IMR-90 (cell line): ENCODE data around the gene SMC4. TPM values are rescaled to one million over a fixed set of nuclear protein-coding genes. Genes with fewer than 3 reads are reported as not detected.

Experiments used
- ATAC-seq: fragments of 200-7000 bp; cut with Tn5 transposase; 2 replicates; pipeline ENCODE4 v1.9.1; 2020; ENCODE audit warnings: low read depth, mild to moderate bottlenecking, moderate library complexity
- BruUV-seq: library from RNA; stranded (reverse); fragments of 400-500 nt; replicated peaks from 2 replicates; lab custom pipeline; 2021; lab: Mats Ljungman, UMichigan
- CTCF ChIA-PET: fragments of 300-600 bp; formaldehyde crosslinking; extraction: SDS; loops from one replicate; lab custom pipeline; 2021; ENCODE audit warnings: antibody characterized with exemption; lab: Yijun Ruan, JAX
- POLR2A ChIA-PET: fragments of 300-600 bp; sonication (Branson Sonifier 250); formaldehyde crosslinking; loops from one replicate; lab custom pipeline; 2022; ENCODE audit warnings: antibody characterized with exemption; ENCODE audit not compliant: unreplicated experiment; lab: Charles Lee
- DNase-seq: peaks from one replicate; pipeline ENCODE4 v3.0.0; 2013
- H2AFZ ChIP-seq: replicated peaks from 2 replicates; pipeline ENCODE3; 2013; ENCODE audit warnings: low read length, mild to moderate bottlenecking; ENCODE audit not compliant: poor library complexity
- H2AK5ac ChIP-seq: 2 replicates; pipeline ENCODE4 v1.6.1; 2013; ENCODE audit warnings: low read depth, low read length, inconsistent platforms
- H2AK9ac ChIP-seq: replicated peaks from 2 replicates; pipeline ENCODE3; 2013; ENCODE audit warnings: mild to moderate bottlenecking, low read depth, low read length, moderate library complexity; ENCODE audit not compliant: poor library complexity
- H2BK120ac ChIP-seq: 2 replicates; pipeline ENCODE4 v1.6.1; 2013; ENCODE audit warnings: low read depth, low read length, inconsistent platforms
- H2BK15ac ChIP-seq: 3 replicates; pipeline ENCODE4 v1.6.1; 2013; ENCODE audit warnings: low read depth, low read length, inconsistent platforms
- H2BK20ac ChIP-seq: 2 replicates; pipeline ENCODE4 v1.6.1; 2013; ENCODE audit warnings: low read depth, mild to moderate bottlenecking, inconsistent platforms, low read length, moderate library complexity
- H2BK5ac ChIP-seq: 2 replicates; pipeline ENCODE4 v1.6.1; 2013; ENCODE audit warnings: mild to moderate bottlenecking, low read depth, low read length, inconsistent platforms; ENCODE audit not compliant: poor library complexity, severe bottlenecking
- H3K14ac ChIP-seq: replicated peaks from 2 replicates; pipeline ENCODE4 v1.6.1; 2013; ENCODE audit warnings: low read depth, low read length, inconsistent platforms
- H3K18ac ChIP-seq: 2 replicates; pipeline ENCODE4 v1.6.1; 2013; ENCODE audit warnings: low read depth, low read length, control low read depth
- H3K23ac ChIP-seq: 2 replicates; pipeline ENCODE4 v1.6.1; 2013; ENCODE audit warnings: low read depth, low read length, inconsistent platforms
- H3K27ac ChIP-seq: 2 replicates; pipeline ENCODE4 v1.5.1; 2013; ENCODE audit warnings: mild to moderate bottlenecking, control low read depth, low read length; ENCODE audit not compliant: insufficient read depth
- H3K27me3 ChIP-seq: 2 replicates; pipeline ENCODE4 v1.6.1; 2013; ENCODE audit warnings: low read length; ENCODE audit not compliant: control insufficient read depth, insufficient read depth
- H3K36me3 ChIP-seq: 2 replicates; pipeline ENCODE4 v1.6.1; 2013; ENCODE audit warnings: low read length, mixed read lengths; ENCODE audit not compliant: control insufficient read depth, insufficient read depth
- H3K4ac ChIP-seq: 2 replicates; pipeline ENCODE4 v1.6.1; 2013; ENCODE audit warnings: low read depth, low read length, inconsistent platforms
- H3K4me1 ChIP-seq: 2 replicates; pipeline ENCODE4 v1.6.1; 2013; ENCODE audit warnings: low read length, mixed read lengths; ENCODE audit not compliant: control insufficient read depth, insufficient read depth
- H3K4me2 ChIP-seq: 2 replicates; pipeline ENCODE4 v1.6.1; 2013; ENCODE audit warnings: low read depth, mild to moderate bottlenecking, control low read depth, low read length, moderate library complexity
- H3K4me3 ChIP-seq: 2 replicates; pipeline ENCODE4 v1.5.1; 2013; ENCODE audit warnings: low read depth, mild to moderate bottlenecking, control low read depth, low read length, moderate library complexity; ENCODE audit not compliant: insufficient read depth
- H3K56ac ChIP-seq: 2 replicates; pipeline ENCODE4 v1.6.1; 2013; ENCODE audit warnings: low read length, inconsistent platforms; ENCODE audit not compliant: insufficient read depth; ENCODE audit errors: extremely low read depth
- H3K79me1 ChIP-seq, 2 experiments: 2 replicates each; pipeline ENCODE4 v1.6.1; 2013; ENCODE audit warnings: low read length in 2 of 2, inconsistent platforms in 1 of 2, low read depth in 1 of 2
- H3K9ac ChIP-seq: 2 replicates; pipeline ENCODE4 v1.6.1; 2013; ENCODE audit warnings: low read depth, low read length, control low read depth
- H3K9me1 ChIP-seq: 2 replicates; pipeline ENCODE4 v1.6.1; 2013; ENCODE audit warnings: low read length, inconsistent platforms; ENCODE audit not compliant: insufficient read depth
- H3K9me3 ChIP-seq: 2 replicates; pipeline ENCODE4 v1.6.1; 2013; ENCODE audit warnings: low read length; ENCODE audit not compliant: control insufficient read depth, insufficient read depth
- H4K20me1 ChIP-seq: 2 replicates; pipeline ENCODE4 v1.6.1; 2013; ENCODE audit warnings: low read length, inconsistent platforms; ENCODE audit not compliant: insufficient read depth
- H4K5ac ChIP-seq: 2 replicates; pipeline ENCODE4 v1.6.1; 2013; ENCODE audit warnings: mild to moderate bottlenecking, low read depth, low read length, control low read depth
- H4K8ac ChIP-seq, 2 experiments: 2 replicates each; pipeline ENCODE4 v1.6.1; 2013; ENCODE audit warnings: low read depth in 2 of 2, low read length in 2 of 2, control low read depth in 1 of 2, inconsistent platforms in 1 of 2
- H4K91ac ChIP-seq: 2 replicates; pipeline ENCODE4 v1.6.1; 2013; ENCODE audit warnings: low read depth, low read length, inconsistent platforms; ENCODE audit not compliant: insufficient read depth
- BHLHE40 ChIP-seq: fragments of 150-350 bp; IDR thresholded peaks from 2 replicates; pipeline ENCODE4 v1.6.1; 2016; ENCODE audit warnings: mild to moderate bottlenecking, low read depth, low read length
- CEBPB ChIP-seq: IDR thresholded peaks from 2 replicates; pipeline ENCODE4 v1.6.1; 2012; ENCODE audit warnings: low read depth, low read length, improper control_type of control experiment
- CHD1 ChIP-seq: IDR thresholded peaks from 2 replicates; pipeline ENCODE4 v1.6.1; 2012; ENCODE audit warnings: low read depth, low read length, improper control_type of control experiment
- FOS ChIP-seq: fragments of 150-350 bp; IDR thresholded peaks from 2 replicates; pipeline ENCODE4 v1.6.1; 2016; ENCODE audit warnings: low read depth, low read length
- MAFK ChIP-seq: IDR thresholded peaks from 2 replicates; pipeline ENCODE4 v1.6.1; 2012; ENCODE audit warnings: low read depth, low read length, improper control_type of control experiment
- MAZ ChIP-seq: IDR thresholded peaks from 2 replicates; pipeline ENCODE4 v1.6.1; 2012; ENCODE audit warnings: low read depth, mild to moderate bottlenecking, low read length, improper control_type of control experiment, moderate library complexity, borderline replicate concordance
- MXI1 ChIP-seq: IDR thresholded peaks from 2 replicates; pipeline ENCODE4 v1.6.1; 2012; ENCODE audit warnings: low read depth, mild to moderate bottlenecking, low read length, moderate library complexity, borderline replicate concordance
- NFE2L2 ChIP-seq: fragments of 150-350 bp; IDR thresholded peaks from 2 replicates; pipeline ENCODE4 v1.6.1; 2016; ENCODE audit warnings: low read depth, mild to moderate bottlenecking, low read length
- POLR2A ChIP-seq: IDR thresholded peaks from 2 replicates; pipeline ENCODE4 v1.6.1; 2012; ENCODE audit warnings: mild to moderate bottlenecking, low read depth, low read length
- RAD21 ChIP-seq: IDR thresholded peaks from 2 replicates; pipeline ENCODE4 v1.6.1; 2012; ENCODE audit warnings: low read length, improper control_type of control experiment
- RCOR1 ChIP-seq: IDR thresholded peaks from 2 replicates; pipeline ENCODE4 v1.6.1; 2012; ENCODE audit warnings: mild to moderate bottlenecking, low read length, improper control_type of control experiment; ENCODE audit not compliant: insufficient replicate concordance
- RFX5 ChIP-seq: IDR thresholded peaks from 2 replicates; pipeline ENCODE4 v1.8.0; 2012; ENCODE audit warnings: low read depth, mild to moderate bottlenecking, low read length, moderate library complexity
- SMC3 ChIP-seq: fragments of 150-350 bp; IDR thresholded peaks from 2 replicates; pipeline ENCODE4 v1.6.1; 2016; ENCODE audit warnings: low read depth, mild to moderate bottlenecking, antibody characterized with exemption, low read length, moderate library complexity
- WGBS, 2 experiments: methylation state at CpG; one replicate each; pipeline versions ENCODE4 v1.1.5 to v1.1.7; 2013; ENCODE audit warnings: missing lambda C conversion rate in 2 of 2; ENCODE audit not compliant: insufficient read length in 1 of 2; ENCODE audit errors: extremely low coverage in 2 of 2; 5-methylcytosine and 5-hydroxymethylcytosine counted together
- dilution Hi-C: fragments of 300-500 bp; cut with HindIII; formaldehyde crosslinking; loops from one replicate; pipeline ENCODE4 v1.14.3; 2018; ENCODE audit warnings: low sequenced_read_pairs; ENCODE audit not compliant: unreplicated experiment
- in situ Hi-C: fragments of 300-500 bp; cut with MboI; formaldehyde crosslinking; loops from 3 replicates; pipeline ENCODE4 v1.14.3; 2019; ENCODE audit warnings: low sequenced_read_pairs, inconsistent platforms, mixed read lengths
- intact Hi-C: fragments of 100-400 bp; cut with micrococcal nuclease; formaldehyde crosslinking; loops from 2 replicates; pipeline ENCODE4 v1.10.0; 2022
- polyA plus RNA-seq, 3 experiments: library from polyadenylated mRNA; depleted of rRNA; stranded (reverse); fragments of >200 nt; gene quantifications; 2 replicates each; pipeline ENCODE4 v1.2.3, GENCODE V29; 2012; ENCODE audit warnings: low replicate concordance in 1 of 3
- total RNA-seq: library from RNA; depleted of rRNA; stranded (reverse); fragments of >200 nt; gene quantifications from 2 replicates; pipeline ENCODE4 v1.2.3, GENCODE V29; 2012
- TF ChIP-seq, protein P1 (sequence below): conservative IDR thresholded peaks from 2 replicates; pipeline ENCODE4 v1.5.1; 2012; ENCODE audit warnings: mild to moderate bottlenecking, low read depth, low read length, improper control_type of control experiment
- TF ChIP-seq, protein P2 (sequence below): fragments of 150-350 bp; IDR thresholded peaks from 2 replicates; pipeline ENCODE4 v1.6.1; 2016; ENCODE audit warnings: low read depth, mild to moderate bottlenecking, low read length, moderate library complexity, borderline replicate concordance
- TF ChIP-seq, protein P3 (sequence below): fragments of 150-350 bp; IDR thresholded peaks from 2 replicates; pipeline ENCODE4 v1.6.1; 2017; ENCODE audit warnings: mild to moderate bottlenecking, antibody characterized with exemption, low read length, low read depth

SMC4 gene
- total and polyA plus RNA-seq, 2 of the 4 experiments (the other 2 are of a cell fraction) = 48.8 to 50.1 TPM

DNA sequence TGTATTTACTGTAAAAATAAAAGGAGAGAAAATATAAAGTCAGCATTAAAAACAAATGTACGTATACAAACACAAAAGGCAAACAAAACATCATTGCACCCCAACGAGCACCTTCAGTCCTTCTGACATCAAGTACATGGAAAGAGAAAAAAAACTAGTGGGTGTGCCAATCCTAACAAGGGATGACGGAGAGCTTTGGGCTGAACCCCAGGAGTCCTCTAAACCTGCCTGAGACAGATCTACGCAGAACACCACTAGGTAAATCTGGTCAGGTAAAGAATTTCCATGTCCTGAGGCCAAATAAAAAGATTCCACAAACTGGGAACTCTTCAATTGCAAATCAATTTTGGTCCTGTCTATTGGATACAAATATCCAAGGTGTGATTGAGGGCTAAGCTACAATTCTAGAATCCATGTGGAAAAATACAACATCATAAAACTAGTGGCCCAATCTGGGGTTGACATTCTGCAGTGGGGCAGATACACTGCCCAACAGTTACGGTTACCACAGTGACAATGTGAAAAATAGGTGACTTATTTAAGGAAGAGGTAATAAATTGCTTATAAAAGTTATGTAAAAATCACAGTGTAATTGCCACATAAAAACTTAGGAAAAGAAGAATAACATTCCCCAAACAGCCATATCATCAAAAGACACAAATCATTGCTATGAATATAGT lies 14.7 kb upstream of the SMC4 start:
- Histone ChIP-seq H3K23ac (no peak overlapping the region), H2AFZ (no peak overlapping the region), H3K79me1 (peaks cover 11 to 20% of the 10 kb centered on the region in 2 experiments; a peak in 3 of 4 replicates), H2BK120ac (no peak overlapping the region), H3K4me3 (no peak overlapping the region), H3K14ac (no peak overlapping the region), H4K20me1 (no peaks in the 10 kb centered on the region), H3K9me1 (peaks cover 4% of the 10 kb centered on the region; the same call in 1 of the 2 replicates), H3K27me3 (no peaks in the 10 kb centered on the region), H3K56ac (no peak overlapping the region), H3K4ac (no peak overlapping the region), H3K9me3 (no peaks in the 10 kb centered on the region), H2BK20ac (no peak overlapping the region), H3K27ac (no peak overlapping the region), H4K8ac (no peak overlapping the region), H3K4me2 (no peak overlapping the region), H3K9ac (no peak overlapping the region), H4K5ac (no peak overlapping the region), H4K91ac (no peak overlapping the region), H3K4me1 (no peaks in the 10 kb centered on the region), H2AK9ac (no peak overlapping the region), H2AK5ac (no peak overlapping the region), H3K18ac (no peak overlapping the region), H2BK15ac (no peak overlapping the region), H2BK5ac (no peak overlapping the region), H3K36me3 (peaks cover 2% of the 10 kb centered on the region)
- dilution Hi-C loops = no loop called here
- 100% methylated on average over 1 of the region's 5 CpGs; no CpG with 5 or more reads in 1 of the 2 experiments for WGBS, 2 experiments
- intact Hi-C loops = no loop called here
- TF ChIP-seq, protein P1, sequence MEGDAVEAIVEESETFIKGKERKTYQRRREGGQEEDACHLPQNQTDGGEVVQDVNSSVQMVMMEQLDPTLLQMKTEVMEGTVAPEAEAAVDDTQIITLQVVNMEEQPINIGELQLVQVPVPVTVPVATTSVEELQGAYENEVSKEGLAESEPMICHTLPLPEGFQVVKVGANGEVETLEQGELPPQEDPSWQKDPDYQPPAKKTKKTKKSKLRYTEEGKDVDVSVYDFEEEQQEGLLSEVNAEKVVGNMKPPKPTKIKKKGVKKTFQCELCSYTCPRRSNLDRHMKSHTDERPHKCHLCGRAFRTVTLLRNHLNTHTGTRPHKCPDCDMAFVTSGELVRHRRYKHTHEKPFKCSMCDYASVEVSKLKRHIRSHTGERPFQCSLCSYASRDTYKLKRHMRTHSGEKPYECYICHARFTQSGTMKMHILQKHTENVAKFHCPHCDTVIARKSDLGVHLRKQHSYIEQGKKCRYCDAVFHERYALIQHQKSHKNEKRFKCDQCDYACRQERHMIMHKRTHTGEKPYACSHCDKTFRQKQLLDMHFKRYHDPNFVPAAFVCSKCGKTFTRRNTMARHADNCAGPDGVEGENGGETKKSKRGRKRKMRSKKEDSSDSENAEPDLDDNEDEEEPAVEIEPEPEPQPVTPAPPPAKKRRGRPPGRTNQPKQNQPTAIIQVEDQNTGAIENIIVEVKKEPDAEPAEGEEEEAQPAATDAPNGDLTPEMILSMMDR = no peak
- TF ChIP-seq, protein P2, sequence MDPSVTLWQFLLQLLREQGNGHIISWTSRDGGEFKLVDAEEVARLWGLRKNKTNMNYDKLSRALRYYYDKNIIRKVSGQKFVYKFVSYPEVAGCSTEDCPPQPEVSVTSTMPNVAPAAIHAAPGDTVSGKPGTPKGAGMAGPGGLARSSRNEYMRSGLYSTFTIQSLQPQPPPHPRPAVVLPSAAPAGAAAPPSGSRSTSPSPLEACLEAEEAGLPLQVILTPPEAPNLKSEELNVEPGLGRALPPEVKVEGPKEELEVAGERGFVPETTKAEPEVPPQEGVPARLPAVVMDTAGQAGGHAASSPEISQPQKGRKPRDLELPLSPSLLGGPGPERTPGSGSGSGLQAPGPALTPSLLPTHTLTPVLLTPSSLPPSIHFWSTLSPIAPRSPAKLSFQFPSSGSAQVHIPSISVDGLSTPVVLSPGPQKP = no peak
- TF ChIP-seq RCOR1 (no peak), BHLHE40 (no peak), MXI1 (no peak), CHD1 (no peak), SMC3 (no peak), MAFK (no peak), POLR2A (no peak), FOS (no peak), CEBPB (no peak), NFE2L2 (no peak), RFX5 (no peak), RAD21 (no peak), MAZ (no peak)
- TF ChIP-seq, protein P3, sequence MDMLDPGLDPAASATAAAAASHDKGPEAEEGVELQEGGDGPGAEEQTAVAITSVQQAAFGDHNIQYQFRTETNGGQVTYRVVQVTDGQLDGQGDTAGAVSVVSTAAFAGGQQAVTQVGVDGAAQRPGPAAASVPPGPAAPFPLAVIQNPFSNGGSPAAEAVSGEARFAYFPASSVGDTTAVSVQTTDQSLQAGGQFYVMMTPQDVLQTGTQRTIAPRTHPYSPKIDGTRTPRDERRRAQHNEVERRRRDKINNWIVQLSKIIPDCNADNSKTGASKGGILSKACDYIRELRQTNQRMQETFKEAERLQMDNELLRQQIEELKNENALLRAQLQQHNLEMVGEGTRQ = no peak
- POLR2A ChIA-PET = no interaction called here
- ATAC-seq (no peak), DNase-seq (no peak)
- CTCF ChIA-PET = interaction anchor here (0.7 kb wide), 1 partner anchor 25 kb away, joined by 3 read pairs; no protein-coding TSS in a partner anchor
- BruUV-seq = no TSS peak
- in situ Hi-C loops = no loop called here
